ENCODE measurements around the gene FBXL13. TPM values are rescaled to one million over a fixed set of nuclear protein-coding genes. Genes with fewer than 3 reads are reported as not detected.
"Not testable (repeated sequence)": the region's sequence is repeated elsewhere in the genome, so short reads cannot be mapped to it uniquely, and the experiment has no call there.

Gene FBXL13
- polyA plus RNA-seq, 3 donors = 2.9 to 4.4 (median 2.9) TPM

- DNase-seq (ENCODE audit: extremely low read depth in 1 of 11, low read depth in 9 of 11, low spot score in 4 of 11) = not testable (repeated sequence)
These were observed 311.2 kb downstream of the FBXL13 start for GRCh38 chr7:102763295-102763905.

Other genes starting within 250 kb of the FBXL13 start
- gene LRRC17, start 161.8 kb downstream of the FBXL13 start, polyA plus RNA-seq (ENCODE audit: insufficient read length in 3 of 3) = 10 to 100 TPM; 65.5 to 86.7 (median 82.3) TPM
- 10 to 100 TPM; 54.1 to 67.3 (median 55.7) TPM for gene ARMC10, start 344 bp upstream of the FBXL13 start, polyA plus RNA-seq (ENCODE audit: insufficient read length in 3 of 3)
- gene NAPEPLD, start 74.3 kb upstream of the FBXL13 start, polyA plus RNA-seq (ENCODE audit: insufficient read length in 3 of 3) = 10 to 100 TPM; 31.7 to 44.2 (median 41.0) TPM
- gene PMPCB, start 222.6 kb upstream of the FBXL13 start, polyA plus RNA-seq (ENCODE audit: insufficient read length in 3 of 3) = 100 to 1,000 TPM in 1 of 3 donors, 10 to 100 TPM in 2; 95.0 to 116 (median 96.8) TPM